GM12872 (cell line): Measurements from ENCODE around the gene GP5.

Experiments
- TF ChIP-seq, protein P1 (sequence below): IDR thresholded peaks from 3 replicates; pipeline ENCODE4 v1.5.1; 2011; ENCODE audit warnings: low read depth, mild to moderate bottlenecking, low read length, moderate library complexity; ENCODE audit not compliant: insufficient read depth

The GP5 gene

DNA sequence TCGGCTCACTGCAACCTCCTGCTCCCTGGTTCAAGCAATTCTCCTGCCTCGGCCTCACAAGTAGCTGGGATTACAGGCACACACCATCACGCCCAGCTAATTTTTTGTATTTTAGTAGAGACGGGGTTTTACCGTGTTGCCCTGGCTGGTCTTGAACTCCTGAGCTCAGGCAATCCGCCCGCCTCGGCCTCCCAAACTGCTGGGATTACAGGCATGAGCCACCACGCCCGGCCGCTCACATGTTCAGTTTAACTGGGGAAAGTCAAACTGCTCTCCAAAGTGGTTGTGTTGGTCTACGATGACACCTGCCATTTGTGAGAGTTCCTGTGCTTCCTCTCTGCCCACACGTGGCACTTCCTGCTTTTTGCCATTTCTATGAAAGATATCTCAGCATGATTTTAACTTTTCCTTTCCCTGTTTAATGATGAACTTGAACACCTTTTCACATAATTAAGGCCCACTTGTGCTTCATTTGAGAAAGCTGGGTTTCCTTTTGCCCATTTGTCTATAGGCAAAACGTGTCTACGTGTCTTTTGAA lies 877 bp upstream of the GP5 start:
- TF ChIP-seq, protein P1, sequence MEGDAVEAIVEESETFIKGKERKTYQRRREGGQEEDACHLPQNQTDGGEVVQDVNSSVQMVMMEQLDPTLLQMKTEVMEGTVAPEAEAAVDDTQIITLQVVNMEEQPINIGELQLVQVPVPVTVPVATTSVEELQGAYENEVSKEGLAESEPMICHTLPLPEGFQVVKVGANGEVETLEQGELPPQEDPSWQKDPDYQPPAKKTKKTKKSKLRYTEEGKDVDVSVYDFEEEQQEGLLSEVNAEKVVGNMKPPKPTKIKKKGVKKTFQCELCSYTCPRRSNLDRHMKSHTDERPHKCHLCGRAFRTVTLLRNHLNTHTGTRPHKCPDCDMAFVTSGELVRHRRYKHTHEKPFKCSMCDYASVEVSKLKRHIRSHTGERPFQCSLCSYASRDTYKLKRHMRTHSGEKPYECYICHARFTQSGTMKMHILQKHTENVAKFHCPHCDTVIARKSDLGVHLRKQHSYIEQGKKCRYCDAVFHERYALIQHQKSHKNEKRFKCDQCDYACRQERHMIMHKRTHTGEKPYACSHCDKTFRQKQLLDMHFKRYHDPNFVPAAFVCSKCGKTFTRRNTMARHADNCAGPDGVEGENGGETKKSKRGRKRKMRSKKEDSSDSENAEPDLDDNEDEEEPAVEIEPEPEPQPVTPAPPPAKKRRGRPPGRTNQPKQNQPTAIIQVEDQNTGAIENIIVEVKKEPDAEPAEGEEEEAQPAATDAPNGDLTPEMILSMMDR, result no peak

DNA sequence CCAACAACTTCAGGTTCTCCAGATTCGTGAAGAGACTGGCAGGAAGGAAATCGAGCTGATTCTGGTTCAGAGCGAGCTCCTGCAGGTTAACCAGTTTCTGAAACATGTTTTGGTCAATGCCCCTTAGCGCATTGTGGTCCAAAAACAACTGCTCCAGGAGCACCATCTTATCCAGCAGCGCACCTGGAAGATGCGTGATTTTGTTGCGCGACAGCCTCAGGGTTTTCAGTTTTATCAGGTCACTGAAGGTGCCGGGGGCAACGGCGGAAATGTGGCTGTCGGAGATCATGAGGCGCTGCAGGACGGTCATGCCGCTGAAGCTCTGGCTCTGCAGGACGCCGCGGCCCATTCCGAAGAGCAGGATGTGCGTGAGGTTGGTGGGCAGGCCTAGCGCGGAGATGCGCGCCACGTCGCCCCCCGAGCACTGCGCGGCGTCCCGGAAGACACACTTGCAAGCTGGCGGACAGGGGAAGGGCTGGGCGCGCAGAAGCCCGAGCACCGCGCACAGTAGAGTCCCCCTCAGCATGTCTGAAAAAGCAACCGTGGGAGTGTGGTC lies 1.2 kb downstream of the GP5 start:
- TF ChIP-seq, protein P1, result no peak

DNA sequence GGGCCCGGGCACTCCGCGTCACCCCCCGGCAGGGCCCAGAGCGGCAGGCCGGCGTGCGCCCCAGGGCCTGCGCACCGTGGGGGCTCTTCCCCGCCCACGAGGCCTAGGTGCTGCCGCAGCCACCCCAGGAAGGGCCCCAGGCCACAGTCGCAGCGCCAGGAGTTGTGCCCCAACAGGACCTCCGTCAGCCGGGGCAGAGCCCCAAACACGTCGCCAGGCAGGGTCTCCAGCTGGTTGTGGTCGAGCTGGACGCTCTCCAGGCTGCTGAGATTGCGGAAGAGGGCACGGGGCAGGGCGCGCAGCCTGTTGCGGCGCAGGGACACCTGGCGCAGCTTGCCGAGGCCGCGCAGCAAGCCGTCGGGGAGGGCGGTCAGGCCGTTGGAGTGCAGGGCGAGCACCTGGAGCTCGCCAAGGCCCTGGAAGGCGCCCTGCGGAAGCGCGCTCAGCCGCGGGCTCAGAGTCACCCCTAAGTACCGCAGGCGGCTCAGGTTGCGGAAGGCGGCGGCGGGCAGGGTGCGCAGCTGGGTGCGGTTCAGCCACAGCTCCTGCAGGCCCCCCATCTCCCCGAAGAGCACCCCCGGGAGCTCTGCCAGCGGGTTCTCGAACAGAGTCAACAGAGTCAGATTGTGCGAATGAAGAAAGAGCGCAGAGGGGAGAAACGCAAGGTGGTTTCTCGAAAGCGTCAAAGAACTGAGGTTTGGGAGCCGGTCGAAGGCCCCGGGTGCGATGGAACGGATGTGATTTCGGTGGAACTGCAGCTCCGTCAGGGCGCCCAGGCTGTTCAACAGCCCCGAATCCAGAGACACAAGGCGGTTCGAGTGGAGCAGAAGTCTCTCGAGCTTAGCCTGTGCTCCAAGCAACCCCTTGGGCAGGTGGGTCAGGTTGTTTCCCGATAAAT lies 2.0 kb downstream of the GP5 start:
- TF ChIP-seq, protein P1, result no peak

DNA sequence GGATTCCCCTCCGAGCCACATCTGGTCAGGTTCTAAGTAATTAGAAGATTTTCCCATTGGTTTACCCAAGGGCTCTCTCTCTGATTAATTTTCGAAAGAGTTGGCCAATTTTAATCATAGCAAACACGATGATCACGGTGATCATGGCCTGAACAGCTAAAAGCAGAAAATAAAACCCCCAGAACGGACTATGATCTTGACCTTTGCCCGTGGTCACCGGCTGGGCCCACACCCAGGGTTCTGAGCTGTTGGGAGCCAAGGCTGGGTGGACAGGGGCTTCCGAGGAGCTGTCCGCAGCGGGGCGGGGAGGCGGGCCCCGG lies 2.6 kb downstream of the GP5 start:
- TF ChIP-seq, protein P1, result no peak

DNA sequence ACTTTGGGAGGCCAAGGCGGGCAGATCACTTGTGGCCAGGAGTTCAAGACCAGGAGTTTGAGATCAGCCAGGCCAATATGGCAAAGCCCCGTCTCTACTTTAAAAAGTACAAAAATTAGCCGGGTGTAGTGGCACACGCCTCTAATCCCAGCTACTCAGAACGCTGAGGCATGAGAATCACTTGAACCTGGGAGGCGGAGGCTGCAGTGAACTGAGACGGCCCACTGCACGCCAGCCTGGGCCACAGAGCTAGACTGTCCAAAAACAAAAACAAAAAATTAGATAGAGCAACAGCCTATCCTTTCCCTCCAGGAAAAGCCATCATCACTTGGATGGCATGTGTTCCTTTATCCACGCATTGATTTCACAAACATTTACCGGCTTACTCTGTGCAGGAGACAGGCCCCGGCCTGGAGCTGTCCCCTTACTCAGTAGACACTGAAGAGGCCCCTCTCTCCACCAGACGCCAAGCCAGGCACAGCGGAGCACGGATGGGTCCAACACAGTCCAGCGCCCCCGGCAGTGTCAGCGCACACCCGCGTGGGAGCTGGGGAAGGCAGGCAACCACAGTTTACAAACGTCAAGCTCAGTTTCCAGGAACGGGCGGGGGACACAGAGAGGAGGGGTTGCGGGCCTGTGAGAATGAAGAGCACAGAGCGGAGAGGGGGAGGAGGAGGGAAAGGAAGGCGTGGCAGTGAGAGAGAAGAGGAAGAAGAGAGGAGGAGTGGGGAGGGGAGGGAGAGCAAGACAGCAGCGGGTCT lies 3.1 kb downstream of the GP5 start:
- TF ChIP-seq, protein P1, result no peak

DNA sequence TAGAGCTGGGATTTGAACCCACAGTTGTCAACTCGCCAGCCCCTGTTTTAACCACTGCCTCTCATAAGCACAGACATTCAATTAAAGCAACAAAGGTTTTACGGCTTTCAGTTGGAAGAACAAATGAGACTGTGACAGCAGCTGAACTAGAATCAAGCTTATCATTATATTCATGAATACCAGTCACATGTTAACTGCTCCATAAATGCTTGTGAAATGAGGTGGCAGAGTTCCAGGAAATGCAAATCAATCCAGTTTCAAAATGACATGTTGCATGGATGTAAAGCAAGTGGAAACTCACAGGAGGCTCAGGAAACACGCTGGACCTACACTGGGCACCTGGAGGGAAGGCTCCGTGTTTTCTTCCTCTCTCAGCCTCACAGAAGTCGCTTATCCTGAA lies 3.9 kb downstream of the GP5 start:
- TF ChIP-seq, protein P1, result no peak

DNA sequence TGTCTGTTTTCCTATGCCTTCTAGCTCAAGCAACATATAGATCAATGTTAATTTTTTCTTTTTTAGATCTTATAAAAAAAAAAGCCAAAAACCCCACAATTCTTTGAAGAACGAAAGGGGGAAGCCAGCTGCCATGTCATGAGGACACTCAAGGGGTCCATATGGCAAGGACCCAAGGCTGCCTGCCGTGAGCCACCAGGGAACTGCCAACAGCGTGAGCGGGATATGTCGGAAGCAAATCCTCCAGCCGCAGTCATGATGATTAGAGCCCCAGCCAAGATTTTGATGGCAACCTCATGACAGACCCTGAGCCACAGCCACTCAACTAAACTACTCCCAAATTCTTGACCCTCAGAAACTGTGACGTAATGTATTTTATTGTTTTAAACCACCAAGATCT lies 6.5 kb downstream of the GP5 start:
- TF ChIP-seq, protein P1, result no peak
